Stimulated activated CD4-positive, alpha-beta T cell treated with anti-CD3 and anti-CD28 coated beads, Interleukin-12 subunit alpha, Interleukin-12 subunit beta, amount 100 ng/mL, for 48 hours (primary cell): ENCODE results near the gene FBLN5.

Experiments used
- DNase-seq, 3 donors: peaks; one replicate each; pipeline ENCODE4 v3.0.0-alpha.2; 2020; ENCODE audit warnings: low read depth in 2 of 3, low spot score in 1 of 3

The FBLN5 gene

DNA sequence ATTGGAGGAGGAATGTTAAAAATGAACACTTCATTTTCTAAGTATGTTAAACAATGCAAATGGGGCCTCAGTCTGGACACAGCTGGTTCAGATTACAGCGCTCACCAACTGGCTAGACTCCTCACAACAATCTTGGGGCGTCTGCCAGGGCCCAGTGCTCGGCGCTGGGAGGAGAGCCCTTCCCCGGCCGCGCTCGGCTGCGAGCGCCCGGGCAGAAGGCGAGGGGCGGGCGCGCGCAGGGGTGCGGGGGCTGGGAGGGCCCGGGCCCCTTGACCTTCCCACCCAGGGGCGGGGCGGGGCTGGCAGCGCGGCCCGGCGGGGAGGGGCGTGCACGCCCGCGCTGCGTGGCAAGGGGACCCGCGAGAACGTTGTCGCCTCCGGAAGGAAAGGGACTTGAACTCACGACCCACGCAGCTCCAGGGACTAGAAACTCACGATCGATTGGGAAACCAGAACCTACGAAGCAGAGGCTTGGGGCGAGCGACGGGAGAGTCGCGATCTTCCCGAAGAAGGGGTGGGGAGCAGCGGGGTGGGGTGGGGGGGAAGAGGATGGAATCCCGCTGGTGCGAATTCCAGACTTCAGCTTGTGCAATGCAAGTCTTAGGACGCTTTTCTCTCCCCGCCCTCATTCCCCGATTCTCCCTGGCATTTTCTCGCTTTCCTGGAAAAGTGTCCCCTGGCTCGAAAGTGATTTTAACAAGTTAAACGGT lies at the start of gene FBLN5:
Gene FBLN5 (minus strand): TSS at position 220 of the 710 bp plus-strand sequence. CDS start 465 bp downstream, outside the sequence.
- peak in 1 of 3 donors; percentile 15 for DNase-seq

DNA sequence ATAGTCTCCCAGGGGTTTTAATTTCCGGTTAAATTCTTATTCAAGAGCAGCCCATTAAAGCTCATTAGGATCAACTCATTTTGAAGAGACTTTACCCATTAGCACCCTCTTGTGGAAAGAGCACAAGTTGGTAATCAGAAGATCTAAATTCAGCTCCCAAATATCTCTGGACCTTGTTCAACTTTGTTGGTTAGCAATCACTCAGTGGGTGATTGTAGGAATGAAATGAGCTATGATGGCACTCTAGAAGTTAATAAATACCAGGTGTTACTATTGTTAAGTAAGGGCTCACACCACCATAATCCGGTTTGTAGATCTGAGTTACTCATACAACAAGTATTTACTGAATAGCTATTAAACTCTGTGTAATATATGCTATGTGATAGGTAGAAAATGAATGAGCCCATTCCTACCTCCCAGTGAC lies 49.5 kb upstream of the FBLN5 start:
- DNase-seq, result no peak

GRCh38 chr14:91987192-91987591 lies 39.7 kb upstream of the FBLN5 start:
- no peak for DNase-seq

GRCh38 chr14:91985521-91986255 lies 38.2 kb upstream of the FBLN5 start:
- no peak for DNase-seq

- DNase-seq, result no peak
Observed at GRCh38 chr14:91985008-91985407, 37.5 kb upstream of the FBLN5 start.

DNA sequence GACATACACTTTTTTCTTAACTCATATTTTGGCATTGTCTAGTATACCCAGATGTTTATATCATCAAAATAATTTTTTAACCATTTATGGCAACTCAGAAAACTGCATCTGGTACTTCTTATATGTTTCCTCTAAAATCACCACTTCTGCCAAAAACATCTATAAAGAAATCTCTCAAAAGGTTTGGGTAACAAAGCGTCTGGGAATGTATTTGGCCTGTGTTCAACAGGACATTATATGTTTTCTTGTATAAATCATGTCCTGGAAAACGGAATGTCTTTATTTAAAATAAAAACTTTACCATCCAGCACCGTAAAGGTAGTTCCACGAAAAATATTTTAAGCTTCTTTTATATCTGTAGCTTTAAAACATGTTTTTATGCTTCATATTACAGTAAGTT lies 36.1 kb upstream of the FBLN5 start:
- DNase-seq, result no peak

DNA sequence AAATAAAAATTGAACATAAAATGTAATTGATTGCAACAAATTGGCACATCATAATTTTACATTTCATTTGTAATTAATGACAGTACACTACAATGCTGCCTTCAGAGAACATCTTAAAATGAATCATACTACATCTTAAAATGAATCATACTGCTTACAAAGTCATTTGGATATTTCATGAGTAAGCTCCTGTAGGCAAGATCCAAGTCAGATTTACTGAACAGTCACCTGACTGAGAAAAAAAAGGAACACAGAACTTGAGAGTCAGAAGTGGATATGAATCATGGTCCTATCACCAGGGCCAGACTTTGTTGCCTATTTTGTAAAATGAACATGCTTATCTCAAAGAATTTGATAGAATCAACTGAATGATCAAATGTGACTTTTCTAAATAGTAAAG lies 32.7 kb upstream of the FBLN5 start:
- DNase-seq, result no peak

DNA sequence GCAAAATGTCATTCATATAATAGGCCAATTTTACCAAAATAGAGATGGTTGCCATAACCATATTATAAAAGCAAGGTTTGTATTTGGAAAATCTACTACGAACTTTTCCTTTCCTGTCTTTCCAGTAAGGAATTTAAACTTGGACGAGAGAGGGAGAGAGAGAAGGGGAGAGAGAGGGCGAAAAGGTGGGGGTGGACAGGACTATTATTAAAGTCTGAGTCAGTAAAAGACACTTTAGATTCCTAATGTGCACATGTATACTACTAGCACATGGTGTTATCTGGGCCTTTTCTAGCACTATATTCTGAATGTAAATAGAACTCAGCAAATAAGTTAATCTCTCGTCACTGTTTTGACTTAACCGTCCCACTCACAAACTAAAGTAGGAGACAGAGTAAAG lies 30.4 kb upstream of the FBLN5 start:
- no peak for DNase-seq

GRCh38 chr14:91975763-91976162 lies 28.3 kb upstream of the FBLN5 start:
- no peak for DNase-seq

DNA sequence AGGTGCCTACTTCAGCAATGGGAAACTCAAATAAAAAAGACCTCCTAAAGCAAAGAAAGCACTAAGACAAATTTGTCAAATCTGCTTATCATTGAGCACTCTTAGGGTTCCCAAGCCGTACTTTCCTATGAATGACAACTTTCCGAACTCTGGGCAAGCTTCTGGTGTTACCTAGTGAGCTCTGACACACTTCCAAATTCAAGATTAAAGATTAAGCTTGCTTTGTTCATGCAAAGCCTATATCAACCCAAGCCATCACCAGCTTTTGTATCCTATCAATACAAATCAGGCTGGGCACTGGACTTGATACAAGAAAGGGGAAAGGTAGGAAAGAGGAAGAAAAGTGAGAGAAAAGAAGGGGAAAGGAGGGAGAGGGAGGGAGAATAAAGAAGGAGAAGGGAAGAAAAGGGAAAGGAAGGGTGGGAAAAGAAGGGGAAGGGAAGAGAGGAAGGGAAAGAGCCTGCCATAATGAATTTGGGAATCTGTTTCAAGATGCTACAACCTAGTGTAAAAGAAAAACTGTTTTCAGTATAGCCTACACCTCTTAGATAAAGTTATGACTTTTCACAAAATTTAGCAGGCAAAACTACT lies 23.8 kb upstream of the FBLN5 start:
- no peak for DNase-seq

- no peak for DNase-seq
Observed at GRCh38 chr14:91968280-91968679, 20.8 kb upstream of the FBLN5 start.

DNA sequence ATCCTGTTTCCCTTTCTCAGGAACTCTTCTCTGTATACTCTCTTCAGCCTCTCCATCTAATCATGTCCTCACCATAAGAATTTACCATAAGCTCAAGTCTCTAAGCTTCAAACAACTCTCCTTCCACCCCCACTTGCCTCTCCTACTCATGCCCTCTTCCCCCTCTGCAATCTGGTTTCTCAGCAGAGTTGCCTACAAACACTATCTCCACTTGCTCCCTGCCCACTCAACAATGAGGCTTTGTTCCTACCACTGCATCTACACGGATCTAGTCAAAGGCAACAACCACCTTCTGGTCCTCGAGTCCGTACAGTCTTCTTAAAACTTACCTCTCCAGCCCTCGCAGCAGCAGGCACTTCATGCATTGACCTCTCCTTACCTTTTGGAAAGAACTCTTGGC lies 17.2 kb upstream of the FBLN5 start:
- no peak for DNase-seq

DNA sequence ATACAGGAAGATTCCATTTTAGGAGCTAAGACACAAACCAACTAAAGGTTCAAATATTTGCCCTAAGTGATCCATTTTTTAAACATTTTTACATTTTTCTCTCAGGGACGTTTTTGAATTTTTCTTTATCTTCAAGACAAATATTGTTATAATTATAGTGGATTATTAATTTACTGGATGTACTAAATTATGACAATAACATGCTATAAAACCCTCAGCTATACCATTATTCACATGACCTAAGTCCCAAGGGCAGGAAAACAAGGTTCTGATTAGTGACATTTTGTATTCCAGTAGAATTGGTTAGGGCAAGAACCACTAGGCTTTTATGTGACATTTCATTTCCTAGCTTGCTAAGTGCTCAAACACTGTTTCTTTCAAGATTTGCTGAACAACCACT lies 16.5 kb upstream of the FBLN5 start:
- DNase-seq, result no peak

DNA sequence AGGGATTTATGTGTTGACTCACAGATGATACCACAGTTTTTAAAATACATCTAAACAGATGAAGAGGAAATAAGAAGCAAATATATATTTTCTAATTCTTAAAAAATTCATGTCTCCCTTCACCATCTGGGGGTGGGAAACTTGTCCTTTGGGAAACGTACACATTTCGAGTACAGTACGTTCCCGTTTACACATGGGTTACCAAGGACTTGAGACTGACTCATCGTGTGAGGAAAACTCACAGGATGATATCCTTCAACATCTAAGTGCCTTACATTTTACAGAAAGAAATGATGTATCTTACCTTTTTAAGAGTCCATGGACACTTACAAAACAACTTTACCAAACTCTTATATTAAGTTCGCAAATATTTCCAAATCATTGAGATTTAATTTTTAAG lies 16.0 kb upstream of the FBLN5 start:
- no peak for DNase-seq

- DNase-seq, result no peak
Observed at GRCh38 chr14:91961297-91962220, 14.1 kb upstream of the FBLN5 start.

DNA sequence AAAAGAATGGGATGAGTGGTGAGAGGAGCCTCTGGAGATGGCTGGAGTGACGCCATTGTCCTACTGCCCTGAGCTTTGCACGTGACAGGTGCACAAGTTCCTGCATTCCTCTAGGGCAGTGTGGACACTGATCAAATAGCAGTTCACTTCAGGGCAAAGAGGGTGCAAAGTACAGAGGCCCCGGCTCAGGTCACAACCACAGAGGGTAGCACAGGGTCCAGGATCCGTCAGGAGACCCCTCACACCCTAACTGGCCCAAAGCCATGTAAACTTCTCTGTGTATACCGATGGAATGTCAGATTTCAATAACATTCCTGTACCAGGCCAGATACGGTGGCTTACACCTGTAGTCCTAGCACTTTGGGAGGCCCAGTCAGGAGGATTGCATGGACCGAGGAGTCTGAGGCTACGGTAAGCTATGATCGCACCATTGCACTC lies 10.4 kb upstream of the FBLN5 start:
- DNase-seq, result no peak

DNA sequence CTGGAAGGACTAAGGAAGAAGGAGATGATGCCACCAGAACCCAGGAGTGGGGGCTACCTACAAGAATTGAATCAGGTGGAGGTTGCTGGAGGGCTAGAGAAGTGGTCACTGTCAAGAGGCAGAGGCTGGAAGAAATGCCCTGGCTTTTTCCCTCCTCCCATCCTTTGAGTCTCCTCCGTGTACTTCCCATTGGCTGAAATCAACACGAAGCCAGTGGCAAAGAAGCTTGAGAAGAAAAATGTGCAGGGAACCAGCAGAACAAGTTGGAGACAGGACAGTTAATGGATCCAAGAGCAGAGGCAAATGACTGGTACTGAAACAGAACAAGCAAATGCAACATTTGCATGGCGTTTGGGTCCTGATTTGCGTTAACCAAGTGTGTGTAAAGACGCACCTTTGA lies 9.1 kb upstream of the FBLN5 start:
- no peak for DNase-seq

- DNase-seq, result no peak
Observed at GRCh38 chr14:91955168-91955567, 7.7 kb upstream of the FBLN5 start.

GRCh38 chr14:91953170-91953985 lies 5.9 kb upstream of the FBLN5 start:
- DNase-seq, result no peak
